HG02884 (cell line): ENCODE results near the gene ESYT2.

ENCODE experiments used
- ATAC-seq: cut with Tn5 transposase; IDR thresholded peaks from one replicate; pipeline ENCODE4 v1.9.1; 2021; ENCODE audit warnings: mild to moderate bottlenecking, moderate library complexity; ENCODE audit not compliant: unreplicated experiment

Gene ESYT2

DNA sequence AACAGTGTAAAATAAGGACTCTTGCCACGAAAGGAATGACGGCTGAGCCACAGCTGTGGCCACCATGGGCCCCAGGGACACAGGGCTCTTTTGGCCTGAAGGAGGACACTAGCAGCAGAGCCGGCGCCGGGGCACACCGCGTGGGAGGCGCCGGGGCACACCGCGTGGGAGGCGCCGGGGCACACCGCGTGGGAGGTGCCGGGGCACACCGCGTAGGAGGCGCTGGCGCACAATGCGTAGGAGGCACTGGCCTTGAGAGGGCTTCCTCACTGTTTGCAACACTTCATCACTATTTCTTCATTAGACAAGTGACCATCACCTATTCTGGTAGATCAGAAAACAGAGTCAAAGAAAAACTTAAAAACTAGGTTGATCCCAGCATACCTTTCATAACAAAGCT is 23.4 kb downstream of the ESYT2 start:
- no peak for ATAC-seq

- ATAC-seq = no peak
Measured at GRCh38 chr7:158805414-158805813, 23.9 kb downstream of the ESYT2 start.

- ATAC-seq = no peak
Measured at GRCh38 chr7:158804335-158804734, 25.0 kb downstream of the ESYT2 start.

DNA sequence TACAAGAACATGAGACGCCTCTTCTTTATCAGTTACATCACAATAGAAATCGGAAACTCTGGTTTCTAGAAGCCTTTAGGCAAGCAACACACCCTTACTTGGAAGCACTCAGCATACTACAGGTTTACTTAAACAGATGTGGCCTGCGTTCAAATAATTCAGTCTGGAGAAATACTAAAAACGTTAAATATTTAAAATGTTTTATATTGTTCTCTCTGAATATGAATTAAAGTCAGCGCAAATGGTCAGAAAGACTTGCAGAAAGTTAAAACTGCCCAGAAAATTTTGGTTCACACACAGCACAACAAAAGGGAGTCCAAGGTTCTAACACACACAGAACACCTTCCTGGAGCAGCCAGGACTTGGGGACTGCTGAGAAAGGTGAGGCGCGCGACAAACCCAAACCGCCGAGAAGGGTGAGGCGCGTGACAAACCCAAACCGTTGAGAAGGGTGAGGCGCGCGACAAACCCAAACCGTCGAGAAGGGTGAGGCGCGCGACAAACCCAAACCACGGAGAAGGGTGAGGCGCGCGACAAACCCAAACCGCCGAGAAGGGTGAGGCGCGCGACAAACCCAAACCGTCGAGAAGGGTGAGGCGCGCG is 25.8 kb downstream of the ESYT2 start:
- no peak for ATAC-seq

DNA sequence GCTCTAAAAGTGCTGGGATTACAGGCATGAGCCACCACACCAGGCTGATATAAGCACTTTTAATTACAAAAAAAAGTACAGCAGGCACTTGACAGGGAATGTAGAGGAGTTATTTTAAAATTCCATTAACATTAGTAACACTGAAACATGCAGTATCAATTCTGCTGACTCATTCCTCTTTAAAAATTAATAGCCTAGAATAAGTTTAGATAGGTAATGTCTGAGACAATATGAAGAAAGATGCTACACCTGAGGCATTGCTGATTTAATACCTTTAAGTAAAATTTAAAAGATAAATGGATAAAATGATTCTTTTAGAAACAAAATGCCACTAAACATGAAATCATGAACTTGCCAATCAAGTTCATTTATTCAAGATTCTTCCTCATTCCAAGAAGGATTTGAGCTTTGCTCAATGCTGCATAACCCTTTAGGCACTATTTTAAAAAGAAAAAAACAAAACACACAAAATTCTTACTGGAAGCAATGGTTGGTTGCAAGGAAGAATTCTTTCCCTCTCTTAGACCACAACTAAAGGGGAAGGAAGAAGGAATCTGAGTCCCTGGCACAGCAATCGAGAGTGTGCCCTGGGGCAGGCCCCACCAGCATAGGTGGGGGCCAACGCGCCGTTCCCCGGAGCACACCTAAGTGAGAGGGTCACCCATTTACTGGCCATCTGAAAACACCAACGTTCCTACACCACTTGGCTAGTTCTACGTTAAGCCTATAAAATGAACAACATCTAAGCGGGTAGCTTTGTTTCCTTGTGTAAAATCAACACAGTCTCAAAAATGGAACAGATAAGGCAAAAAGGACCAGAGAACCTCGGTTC is 26.6 kb downstream of the ESYT2 start:
- ATAC-seq = no peak

DNA sequence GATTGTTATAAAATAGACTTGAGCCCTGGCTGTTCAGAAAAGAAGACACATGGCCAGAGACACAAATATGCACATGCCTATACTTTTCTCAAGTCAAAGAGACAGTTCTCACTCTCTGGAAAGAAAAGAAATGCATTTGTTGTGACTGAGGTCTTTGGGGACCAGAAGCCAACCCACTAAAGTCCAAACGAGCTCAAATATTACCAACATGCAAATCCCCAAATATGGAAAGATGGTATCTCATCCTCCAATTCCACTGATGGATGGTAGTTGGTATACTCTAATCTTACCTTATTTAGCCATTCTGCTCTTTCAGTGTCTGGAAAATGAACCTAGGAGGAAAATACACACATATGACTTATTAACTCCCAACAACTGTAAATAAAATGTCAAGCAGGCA is 30.6 kb downstream of the ESYT2 start:
- no peak for ATAC-seq

- no peak for ATAC-seq
Measured at GRCh38 chr7:158796667-158797066, 32.6 kb downstream of the ESYT2 start.

GRCh38 chr7:158795272-158795671 is 34.0 kb downstream of the ESYT2 start:
- no peak for ATAC-seq

DNA sequence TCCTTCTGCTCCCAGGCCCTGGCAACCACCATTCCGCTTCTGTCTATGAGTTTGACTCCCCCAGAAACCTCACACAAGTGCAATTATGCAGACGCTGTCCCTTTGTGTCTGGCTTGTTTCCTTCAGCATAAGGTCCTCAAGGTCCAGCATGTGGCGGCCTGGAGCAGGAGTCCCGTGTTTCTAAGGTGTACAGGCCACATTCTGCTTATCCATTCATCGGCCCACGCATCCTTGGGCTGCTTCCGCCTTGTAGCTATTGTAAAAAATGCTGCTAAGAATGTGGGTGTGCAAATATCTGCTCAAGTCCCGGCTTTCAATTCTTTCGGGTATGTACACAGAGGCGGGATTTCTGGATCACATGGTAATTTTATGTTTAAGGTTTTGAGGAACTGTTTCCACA is 38.2 kb downstream of the ESYT2 start:
- ATAC-seq = no peak

DNA sequence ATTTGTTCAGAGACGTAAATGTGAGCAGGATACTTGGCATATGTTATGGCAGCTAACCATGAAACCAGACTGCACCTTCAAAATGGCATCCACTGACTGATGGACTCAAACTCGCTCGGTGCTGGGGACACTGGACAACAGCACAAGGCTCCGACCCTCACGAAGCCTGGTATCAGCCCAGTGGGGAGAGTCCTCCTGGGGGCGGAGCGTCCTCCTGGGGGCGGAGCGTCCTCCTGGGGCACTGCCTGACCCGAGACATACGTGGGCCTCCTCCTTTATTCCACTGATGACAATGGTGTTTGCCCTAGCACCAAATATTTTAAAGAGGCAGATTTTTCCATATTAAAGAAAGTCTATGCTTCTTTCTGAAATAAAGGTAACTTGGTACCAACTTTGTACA is 39.5 kb downstream of the ESYT2 start:
- no peak for ATAC-seq

- ATAC-seq = no peak
Measured at GRCh38 chr7:158786898-158787297, 42.4 kb downstream of the ESYT2 start.

DNA sequence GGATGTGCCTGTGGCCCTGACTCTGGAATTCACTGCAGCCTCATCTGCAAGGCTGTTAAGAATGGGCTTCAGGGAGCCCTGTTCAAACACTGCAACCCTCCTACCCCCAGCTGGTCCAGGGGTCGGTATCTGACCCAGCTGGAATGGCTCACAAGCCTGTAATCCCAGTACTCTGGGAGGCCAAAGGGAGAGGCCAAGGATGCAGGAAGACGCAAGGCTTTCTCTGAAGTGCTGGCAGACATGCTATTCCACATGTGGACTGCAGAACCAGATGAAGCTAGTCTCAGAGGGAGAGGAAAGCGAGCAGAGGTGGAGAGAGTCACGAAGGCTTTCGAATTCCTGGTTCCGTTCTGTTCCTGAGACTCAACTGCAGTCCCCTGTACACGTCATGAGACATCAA is 45.0 kb downstream of the ESYT2 start:
- no peak for ATAC-seq

DNA sequence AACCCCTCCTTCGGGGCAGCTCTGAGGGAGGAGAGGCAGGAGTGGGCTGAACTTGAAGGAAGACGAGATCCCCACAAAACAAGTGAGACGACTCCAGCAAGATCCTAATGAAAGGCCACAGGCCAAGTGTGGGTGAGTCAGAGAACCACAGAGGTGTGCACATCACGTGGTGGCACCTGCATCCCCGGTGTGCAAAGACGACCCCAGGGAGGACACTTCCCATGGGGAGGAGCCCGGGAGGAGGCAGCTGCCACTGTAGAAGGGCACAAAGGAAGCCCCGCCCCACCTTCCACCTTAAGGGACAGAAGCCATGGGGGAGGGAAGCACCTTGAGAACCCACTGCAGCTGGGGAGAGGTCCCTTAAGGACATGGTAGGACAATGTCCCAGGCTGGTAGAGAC is 45.7 kb downstream of the ESYT2 start:
- no peak for ATAC-seq

- ATAC-seq = no peak
Measured at GRCh38 chr7:158782761-158783401, 46.4 kb downstream of the ESYT2 start.

- ATAC-seq = no peak
Measured at GRCh38 chr7:158781974-158782664, 47.2 kb downstream of the ESYT2 start.

- no peak for ATAC-seq
Measured at GRCh38 chr7:158781217-158781973, 47.9 kb downstream of the ESYT2 start.

- ATAC-seq = no peak
Measured at GRCh38 chr7:158779061-158780000, 50.0 kb downstream of the ESYT2 start.

DNA sequence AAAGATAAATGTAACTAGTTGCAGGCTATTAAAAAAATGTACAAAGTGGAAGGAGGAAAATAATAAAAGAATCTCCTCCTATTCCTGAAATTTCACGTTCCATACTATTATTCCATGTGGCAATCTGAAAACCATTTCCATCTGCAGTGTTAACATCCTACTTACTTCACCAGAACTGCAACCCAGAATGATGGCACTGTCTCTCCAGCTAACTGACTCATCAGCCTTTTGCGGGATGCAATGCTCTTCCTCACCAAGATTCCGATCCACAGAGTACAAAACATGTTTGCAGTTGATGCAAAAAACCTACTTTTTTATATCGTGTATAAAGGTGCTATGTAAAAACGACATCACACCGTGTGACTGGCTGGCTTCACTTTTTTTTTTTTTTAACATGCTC is 50.8 kb downstream of the ESYT2 start:
- ATAC-seq = no peak

GRCh38 chr7:158777793-158778192 is 51.5 kb downstream of the ESYT2 start:
- no peak for ATAC-seq

GRCh38 chr7:158776474-158776873 is 52.8 kb downstream of the ESYT2 start:
- ATAC-seq = no peak
